ENCODE results near the gene FIGNL1. TPM values are rescaled to one million over a fixed set of nuclear protein-coding genes. Genes with fewer than 3 reads are reported as not detected.

Gene FIGNL1
- total RNA-seq, 1 donor from 2014 or later = 11.1 TPM

- no peaks in the 10 kb centered on the region for H3K4me1 Mint-ChIP-seq (ENCODE audit: low read depth, unreplicated experiment)
- no peak overlapping the region for H3K4me3 Mint-ChIP-seq (ENCODE audit: unreplicated experiment)
- DNase-seq = no peak
- no peak overlapping the region for H3K27ac Mint-ChIP-seq (ENCODE audit: unreplicated experiment)
- TF ChIP-seq CTCF (IDR thresholded peaks at IDR 0.05; ENCODE audit: partially characterized antibody, unreplicated experiment) = no peak
- peaks cover 2% of the 10 kb centered on the region for H3K36me3 Mint-ChIP-seq (ENCODE audit: unreplicated experiment)
- no peaks in the 10 kb centered on the region for H3K9me3 Mint-ChIP-seq (ENCODE audit: unreplicated experiment)
- peaks cover 1% of the 10 kb centered on the region for H3K27me3 Mint-ChIP-seq (ENCODE audit: unreplicated experiment)
Observed at GRCh38 chr7:50488379-50488778, 38.2 kb upstream of the FIGNL1 start.

GRCh38 chr7:50486512-50486911 is 36.4 kb upstream of the FIGNL1 start:
- Mint-ChIP-seq H3K27ac (ENCODE audit: unreplicated experiment) (no peak overlapping the region), H3K4me3 (ENCODE audit: unreplicated experiment) (no peak overlapping the region), H3K27me3 (ENCODE audit: unreplicated experiment) (peaks cover 1% of the 10 kb centered on the region), H3K9me3 (ENCODE audit: unreplicated experiment) (no peaks in the 10 kb centered on the region), H3K36me3 (ENCODE audit: unreplicated experiment) (no peaks in the 10 kb centered on the region), H3K4me1 (ENCODE audit: low read depth, unreplicated experiment) (no peaks in the 10 kb centered on the region)
- DNase-seq = no peak
- TF ChIP-seq CTCF (IDR thresholded peaks at IDR 0.05; ENCODE audit: partially characterized antibody, unreplicated experiment) = no peak

GRCh38 chr7:50481867-50482266 is 31.7 kb upstream of the FIGNL1 start:
- no peaks in the 10 kb centered on the region for H3K9me3 Mint-ChIP-seq (ENCODE audit: unreplicated experiment)
- H3K27ac Mint-ChIP-seq (ENCODE audit: unreplicated experiment) = no peak overlapping the region
- no peaks in the 10 kb centered on the region for H3K36me3 Mint-ChIP-seq (ENCODE audit: unreplicated experiment)
- H3K4me3 Mint-ChIP-seq (ENCODE audit: unreplicated experiment) = no peak overlapping the region
- peaks cover 1% of the 10 kb centered on the region for H3K27me3 Mint-ChIP-seq (ENCODE audit: unreplicated experiment)
- H3K4me1 Mint-ChIP-seq (ENCODE audit: low read depth, unreplicated experiment) = no peaks in the 10 kb centered on the region
- no peak for TF ChIP-seq CTCF (IDR thresholded peaks at IDR 0.05; ENCODE audit: partially characterized antibody, unreplicated experiment)
- no peak for DNase-seq

GRCh38 chr7:50480797-50481196 is 30.6 kb upstream of the FIGNL1 start:
- H3K27ac Mint-ChIP-seq (ENCODE audit: unreplicated experiment) = no peak overlapping the region
- H3K36me3 Mint-ChIP-seq (ENCODE audit: unreplicated experiment) = no peaks in the 10 kb centered on the region
- no peaks in the 10 kb centered on the region for H3K9me3 Mint-ChIP-seq (ENCODE audit: unreplicated experiment)
- H3K4me1 Mint-ChIP-seq (ENCODE audit: low read depth, unreplicated experiment) = no peaks in the 10 kb centered on the region
- no peak for DNase-seq
- no peaks in the 10 kb centered on the region for H3K27me3 Mint-ChIP-seq (ENCODE audit: unreplicated experiment)
- no peak overlapping the region for H3K4me3 Mint-ChIP-seq (ENCODE audit: unreplicated experiment)
- TF ChIP-seq CTCF (IDR thresholded peaks at IDR 0.05; ENCODE audit: partially characterized antibody, unreplicated experiment) = no peak

GRCh38 chr7:50479743-50480517 is 29.8 kb upstream of the FIGNL1 start:
- Mint-ChIP-seq H3K27ac (ENCODE audit: unreplicated experiment) (no peak overlapping the region), H3K4me1 (ENCODE audit: low read depth, unreplicated experiment) (peaks cover under 1% of the 10 kb centered on the region), H3K9me3 (ENCODE audit: unreplicated experiment) (peaks cover under 1% of the 10 kb centered on the region), H3K36me3 (ENCODE audit: unreplicated experiment) (no peaks in the 10 kb centered on the region), H3K4me3 (ENCODE audit: unreplicated experiment) (no peak overlapping the region), H3K27me3 (ENCODE audit: unreplicated experiment) (peaks cover under 1% of the 10 kb centered on the region)
- TF ChIP-seq CTCF (IDR thresholded peaks at IDR 0.05; ENCODE audit: partially characterized antibody, unreplicated experiment) = no peak
- no peak for DNase-seq

Measured in glutamatergic neuron (in vitro differentiated cells).